ENCODE data around the gene YEATS2. TPM values are rescaled to one million over a fixed set of nuclear protein-coding genes. Genes with fewer than 3 reads are reported as not detected.

The YEATS2 gene
- polyA plus RNA-seq, 3 donors: 4.2 to 33.0 (median 5.0) TPM

- Mint-ChIP-seq H3K4me1 (no peaks in the 10 kb centered on the region), H3K4me3 (no peak overlapping the region), H3K9me3 (no peaks in the 10 kb centered on the region), H3K36me3 (peaks cover 68 to 88% of the 10 kb centered on the region in 2 donors), H3K27me3 (ENCODE audit: low read depth in 3 of 3) (no peaks in the 10 kb centered on the region), H3K27ac (peak overlapping the region in 1 of 7 donors; percentile 33)
- H3K79me2 ChIP-seq (ENCODE audit: insufficient read depth, low read length): no peaks in the 10 kb centered on the region
- H3K27ac ChIP-seq (ENCODE audit: low read depth in 1 of 2, low read length in 2 of 2): no peak overlapping the region
- intact Hi-C loops (cut with micrococcal nuclease): no loop called here
- H4K20me1 ChIP-seq (ENCODE audit: insufficient read depth, low read length): no peaks in the 10 kb centered on the region
- H3K27me3 ChIP-seq (ENCODE audit: control insufficient read depth in 2 of 2, insufficient read depth in 2 of 2, low read length in 2 of 2): no peaks in the 10 kb centered on the region
- H3K9me3 ChIP-seq (replicated peaks in 1 of 2; ENCODE audit: control insufficient read depth in 1 of 2, insufficient read depth in 1 of 2, low read length in 2 of 2): no peaks in the 10 kb centered on the region
- peaks cover 68 to 82% of the 10 kb centered on the region in 2 donors for H3K36me3 ChIP-seq (replicated peaks in 1 of 2; ENCODE audit: control insufficient read depth in 1 of 2, insufficient read depth in 2 of 2, low read length in 2 of 2)
- WGBS (ENCODE audit: insufficient coverage): 92% methylated on average over 23 of the region's 24 CpGs
- DNase-seq: no peak
- no peak overlapping the region for H3K9ac ChIP-seq (ENCODE audit: insufficient read depth, low read length, poor library complexity, severe bottlenecking)
- H2AFZ ChIP-seq (ENCODE audit: insufficient read depth, low read depth, low read length, poor library complexity, severe bottlenecking): no peak overlapping the region
- no peak overlapping the region for H3K4me2 ChIP-seq (replicated peaks; ENCODE audit: extremely low read depth, low read length, poor library complexity, severe bottlenecking)
- no peaks in the 10 kb centered on the region for H3K4me1 ChIP-seq (ENCODE audit: control insufficient read depth in 1 of 2, insufficient read depth in 2 of 2, low read length in 2 of 2)
- no peak overlapping the region for H3K4me3 ChIP-seq (replicated peaks in 1 of 3; ENCODE audit: low read depth in 2 of 3, low read length in 3 of 3)
- no peak for TF ChIP-seq CTCF (IDR thresholded peaks at IDR 0.05)
These were observed 113.3 kb downstream of the YEATS2 start for GRCh38 chr3:183810643-183811594.

GRCh38 chr3:183811638-183812037 is 114.0 kb downstream of the YEATS2 start:
- Histone ChIP-seq H3K27me3 (ENCODE audit: control insufficient read depth in 2 of 2, insufficient read depth in 2 of 2, low read length in 2 of 2) (no peaks in the 10 kb centered on the region), H4K20me1 (ENCODE audit: insufficient read depth, low read length) (no peaks in the 10 kb centered on the region), H3K36me3 (replicated peaks in 1 of 2; ENCODE audit: control insufficient read depth in 1 of 2, insufficient read depth in 2 of 2, low read length in 2 of 2) (peaks cover 61 to 82% of the 10 kb centered on the region in 2 donors), H3K9ac (ENCODE audit: insufficient read depth, low read length, poor library complexity, severe bottlenecking) (no peak overlapping the region), H3K4me1 (ENCODE audit: control insufficient read depth in 1 of 2, insufficient read depth in 2 of 2, low read length in 2 of 2) (no peaks in the 10 kb centered on the region), H3K4me3 (replicated peaks in 1 of 3; ENCODE audit: low read depth in 2 of 3, low read length in 3 of 3) (no peak overlapping the region), H3K4me2 (replicated peaks; ENCODE audit: extremely low read depth, low read length, poor library complexity, severe bottlenecking) (no peak overlapping the region), H3K79me2 (ENCODE audit: insufficient read depth, low read length) (no peaks in the 10 kb centered on the region), H3K9me3 (replicated peaks in 1 of 2; ENCODE audit: control insufficient read depth in 1 of 2, insufficient read depth in 1 of 2, low read length in 2 of 2) (no peaks in the 10 kb centered on the region), H2AFZ (ENCODE audit: insufficient read depth, low read depth, low read length, poor library complexity, severe bottlenecking) (no peak overlapping the region), H3K27ac (ENCODE audit: low read depth in 1 of 2, low read length in 2 of 2) (no peak overlapping the region)
- Mint-ChIP-seq H3K9me3 (no peaks in the 10 kb centered on the region), H3K27ac (peak overlapping the region in 1 of 7 donors; percentile 7), H3K4me3 (no peak overlapping the region), H3K4me1 (no peaks in the 10 kb centered on the region), H3K27me3 (ENCODE audit: low read depth in 3 of 3) (no peaks in the 10 kb centered on the region), H3K36me3 (peaks cover 68 to 89% of the 10 kb centered on the region in 2 donors)
- TF ChIP-seq CTCF (IDR thresholded peaks at IDR 0.05): no peak
- intact Hi-C loops (cut with micrococcal nuclease): no loop called here
- no peak for DNase-seq
- WGBS (ENCODE audit: insufficient coverage): 98% methylated on average over 6 of the region's 11 CpGs
